ENCODE measurements around the gene ATP11A. TPM values are rescaled to one million over a fixed set of nuclear protein-coding genes. Genes with fewer than 3 reads are reported as not detected.

Gene ATP11A
- total and polyA plus RNA-seq, 2 experiments from 2014 or later: 12.3 to 52.6 TPM

- Mint-ChIP-seq H3K4me1 (peaks cover 81% of the 10 kb centered on the region), H3K36me3 (ENCODE audit: low read depth) (peaks cover 46% of the 10 kb centered on the region), H3K4me3 (no peak overlapping the region), H3K27ac (no peak overlapping the region), H3K27me3 (ENCODE audit: insufficient read depth, low read depth, poor library complexity) (peaks cover 27% of the 10 kb centered on the region), H3K9me3 (peaks cover 11% of the 10 kb centered on the region)
- Histone ChIP-seq H3K4me3 (no peak overlapping the region), H3K79me2 (replicated peaks; ENCODE audit: insufficient read depth) (peaks cover 86% of the 10 kb centered on the region), H2AFZ (no peak overlapping the region), H3K4me1 (ENCODE audit: insufficient read depth) (peaks cover 51% of the 10 kb centered on the region), H3K27ac (ENCODE audit: low read depth) (no peak overlapping the region), H3K9me2 (ENCODE audit: insufficient read depth) (no peaks in the 10 kb centered on the region), H3K4me2 (no peak overlapping the region), H4K20me1 (replicated peaks; ENCODE audit: insufficient read depth) (no peaks in the 10 kb centered on the region), H3F3A (replicated peaks; ENCODE audit: low read depth) (peaks cover 14% of the 10 kb centered on the region), H3K27me3 (ENCODE audit: insufficient read depth) (no peaks in the 10 kb centered on the region), H3K36me3 (ENCODE audit: insufficient read depth) (no peaks in the 10 kb centered on the region)
- ATAC-seq (no peak), DNase-seq (ENCODE audit: low spot score) (no peak)
- TF ChIP-seq ETS1 (IDR thresholded peaks at IDR 0.05) (no peak), CREB1 (CRISPR knock-in tag; IDR thresholded peaks at IDR 0.05; ENCODE audit: low read depth) (no peak), STAT1 (IDR thresholded peaks at IDR 0.05; ENCODE audit: unreplicated experiment) (no peak), CTCF (conservative IDR thresholded peaks at IDR 0.05; ENCODE audit: low read depth in 2 of 2) (no peak), JUNB (IDR thresholded peaks at IDR 0.05; ENCODE audit: unreplicated experiment) (no peak), POLR2AphosphoS5 (IDR thresholded peaks at IDR 0.05; ENCODE audit: low read depth) (no peak), ZNF462 (CRISPR knock-in tag; IDR thresholded peaks at IDR 0.05) (no peak), NANOG (IDR thresholded peaks at IDR 0.05; ENCODE audit: borderline replicate concordance) (no peak), ZNF114 (CRISPR knock-in tag; IDR thresholded peaks at IDR 0.05) (no peak), EZH2 (IDR thresholded peaks at IDR 0.05; ENCODE audit: low read depth, unreplicated experiment) (no peak), EZH2phosphoT487 (IDR thresholded peaks at IDR 0.05; ENCODE audit: unreplicated experiment) (no peak), REST (IDR thresholded peaks at IDR 0.05; ENCODE audit: unreplicated experiment) (no peak)
These were observed 26.6 kb downstream of the ATP11A start for GRCh38 chr13:112716461-112716820.

Measured in GM23338 (cell line).